Measurements from ENCODE around the gene NUDT4. TPM values are rescaled to one million over a fixed set of nuclear protein-coding genes. Genes with fewer than 3 reads are reported as not detected.

NUDT4 gene
- total RNA-seq, 2 experiments from 2014 or later: 56.3 to 61.0 TPM

GRCh38 chr12:93352321-93352720 is 25.4 kb upstream of the NUDT4 start:
- POLR2A ChIA-PET: no interaction called here
- Mint-ChIP-seq H3K4me3 (no peak overlapping the region), H3K27me3 (ENCODE audit: low read depth) (peaks cover 5% of the 10 kb centered on the region), H3K4me1 (ENCODE audit: low read depth) (no peaks in the 10 kb centered on the region), H3K27ac (no peak overlapping the region), H3K36me3 (ENCODE audit: low read depth) (no peaks in the 10 kb centered on the region), H3K9me3 (ENCODE audit: insufficient read depth) (no peaks in the 10 kb centered on the region)
- no peak for DNase-seq
- no peak for ATAC-seq
- CTCF ChIA-PET: no interaction called here

GRCh38 chr12:93356214-93356613 is 21.5 kb upstream of the NUDT4 start:
- no peaks in the 10 kb centered on the region for H3K36me3 Mint-ChIP-seq (ENCODE audit: low read depth)
- no peak overlapping the region for H3K27ac Mint-ChIP-seq
- no peak overlapping the region for H3K4me3 Mint-ChIP-seq
- DNase-seq: no peak
- no peak for ATAC-seq
- ChIA-PET POLR2A (no interaction called here), CTCF (no interaction called here)
- H3K27me3 Mint-ChIP-seq (ENCODE audit: low read depth): peaks cover 5% of the 10 kb centered on the region
- H3K4me1 Mint-ChIP-seq (ENCODE audit: low read depth): no peaks in the 10 kb centered on the region
- no peaks in the 10 kb centered on the region for H3K9me3 Mint-ChIP-seq (ENCODE audit: insufficient read depth)

GRCh38 chr12:93358058-93358457 is 19.7 kb upstream of the NUDT4 start:
- ChIA-PET CTCF (interaction anchor here (1.1 to 1.2 kb wide), 2 partner anchors 371 kb away, joined by 3 to 4 read pairs; no protein-coding TSS in a partner anchor), POLR2A (no interaction called here)
- Mint-ChIP-seq H3K36me3 (ENCODE audit: low read depth) (no peaks in the 10 kb centered on the region), H3K27ac (no peak overlapping the region), H3K4me3 (no peak overlapping the region), H3K4me1 (ENCODE audit: low read depth) (peaks cover 13% of the 10 kb centered on the region), H3K9me3 (ENCODE audit: insufficient read depth) (no peaks in the 10 kb centered on the region), H3K27me3 (ENCODE audit: low read depth) (no peaks in the 10 kb centered on the region)
- no peak for DNase-seq
- no peak for ATAC-seq

GRCh38 chr12:93358821-93359220 is 18.9 kb upstream of the NUDT4 start:
- Mint-ChIP-seq H3K4me3 (no peak overlapping the region), H3K27me3 (ENCODE audit: low read depth) (no peaks in the 10 kb centered on the region), H3K36me3 (ENCODE audit: low read depth) (no peaks in the 10 kb centered on the region), H3K4me1 (ENCODE audit: low read depth) (peaks cover 20% of the 10 kb centered on the region), H3K27ac (no peak overlapping the region), H3K9me3 (ENCODE audit: insufficient read depth) (no peaks in the 10 kb centered on the region)
- no peak for ATAC-seq
- ChIA-PET CTCF (interaction anchor here (1.2 kb wide), 1 partner anchor 371 kb away, joined by 3 read pairs; no protein-coding TSS in a partner anchor), POLR2A (no interaction called here)
- DNase-seq: no peak

- Mint-ChIP-seq H3K27me3 (ENCODE audit: low read depth) (no peaks in the 10 kb centered on the region), H3K27ac (no peak overlapping the region), H3K36me3 (ENCODE audit: low read depth) (no peaks in the 10 kb centered on the region), H3K9me3 (ENCODE audit: insufficient read depth) (no peaks in the 10 kb centered on the region), H3K4me1 (ENCODE audit: low read depth) (peaks cover 31% of the 10 kb centered on the region), H3K4me3 (no peak overlapping the region)
- DNase-seq (no peak), ATAC-seq (no peak)
- ChIA-PET POLR2A (no interaction called here), CTCF (no interaction called here)
Measured at GRCh38 chr12:93360688-93361087, 17.0 kb upstream of the NUDT4 start.

GRCh38 chr12:93361151-93361919 is 16.4 kb upstream of the NUDT4 start:
- Mint-ChIP-seq H3K27me3 (ENCODE audit: low read depth) (no peaks in the 10 kb centered on the region), H3K36me3 (ENCODE audit: low read depth) (no peaks in the 10 kb centered on the region), H3K4me3 (no peak overlapping the region), H3K9me3 (ENCODE audit: insufficient read depth) (no peaks in the 10 kb centered on the region), H3K27ac (no peak overlapping the region), H3K4me1 (ENCODE audit: low read depth) (peaks cover 35% of the 10 kb centered on the region)
- ATAC-seq: no peak
- ChIA-PET CTCF (interaction anchor here (0.9 kb wide), 1 partner anchor 36 kb away, joined by 5 read pairs; no protein-coding TSS in a partner anchor), POLR2A (no interaction called here)
- DNase-seq: no peak

- peak; percentile 63 for DNase-seq
Measured at GRCh38 chr12:93363841-93364297, 13.9 kb upstream of the NUDT4 start.

GRCh38 chr12:93365616-93366405 is 11.9 kb upstream of the NUDT4 start:
- H3K4me3 Mint-ChIP-seq: no peak overlapping the region
- no peaks in the 10 kb centered on the region for H3K9me3 Mint-ChIP-seq (ENCODE audit: insufficient read depth)
- H3K36me3 Mint-ChIP-seq (ENCODE audit: low read depth): no peaks in the 10 kb centered on the region
- DNase-seq (no peak), ATAC-seq (no peak)
- H3K4me1 Mint-ChIP-seq (ENCODE audit: low read depth): peaks cover 35% of the 10 kb centered on the region
- H3K27me3 Mint-ChIP-seq (ENCODE audit: low read depth): no peaks in the 10 kb centered on the region
- CTCF ChIA-PET: interaction anchor here (1.2 to 2.8 kb wide), 2 partner anchors 15 to 367 kb away, joined by 3 to 9 read pairs; no protein-coding TSS in a partner anchor
- POLR2A ChIA-PET: no interaction called here
- no peak overlapping the region for H3K27ac Mint-ChIP-seq

More at GRCh38 chr12:93363841-93364297, 13.9 kb upstream of the NUDT4 start:
- H3K36me3 Mint-ChIP-seq (ENCODE audit: low read depth): no peaks in the 10 kb centered on the region
- no peaks in the 10 kb centered on the region for H3K9me3 Mint-ChIP-seq (ENCODE audit: insufficient read depth)
- H3K4me1 Mint-ChIP-seq (ENCODE audit: low read depth): peaks cover 35% of the 10 kb centered on the region
- peak; percentile 92 for ATAC-seq
- POLR2A ChIA-PET: interaction anchor here (1.3 to 1.7 kb wide), 2 partner anchors 13 to 15 kb away, joined by 6 to 7 read pairs; partner anchors contain the start of gene NUDT4
- CTCF ChIA-PET: interaction anchor here (0.6 to 2.8 kb wide), 7 partner anchors 10 to 377 kb away, joined by 3 to 9 read pairs (median 5); no protein-coding TSS in a partner anchor
- H3K27me3 Mint-ChIP-seq (ENCODE audit: low read depth): no peaks in the 10 kb centered on the region
- peak overlapping the region; percentile 89 for H3K27ac Mint-ChIP-seq
- peak overlapping the region; percentile 66 for H3K4me3 Mint-ChIP-seq

GRCh38 chr12:93366422-93366821 is 11.3 kb upstream of the NUDT4 start:
- H3K4me3 Mint-ChIP-seq: no peak overlapping the region
- ChIA-PET CTCF (interaction anchor here (1.2 kb wide), 1 partner anchor 368 kb away, joined by 3 read pairs; no protein-coding TSS in a partner anchor), POLR2A (no interaction called here)

GRCh38 chr12:93368766-93369165 is 9.0 kb upstream of the NUDT4 start:
- DNase-seq: no peak
- Mint-ChIP-seq H3K4me1 (ENCODE audit: low read depth) (peaks cover 15% of the 10 kb centered on the region), H3K4me3 (no peak overlapping the region)

More at GRCh38 chr12:93366422-93366821, 11.3 kb upstream of the NUDT4 start:
- Mint-ChIP-seq H3K4me1 (ENCODE audit: low read depth) (peaks cover 35% of the 10 kb centered on the region), H3K27me3 (ENCODE audit: low read depth) (no peaks in the 10 kb centered on the region), H3K27ac (no peak overlapping the region), H3K36me3 (ENCODE audit: low read depth) (no peaks in the 10 kb centered on the region), H3K9me3 (ENCODE audit: insufficient read depth) (no peaks in the 10 kb centered on the region)
- ATAC-seq (no peak), DNase-seq (no peak)

GRCh38 chr12:93369505-93369904 is 8.2 kb upstream of the NUDT4 start:
- POLR2A ChIA-PET: no interaction called here
- H3K9me3 Mint-ChIP-seq (ENCODE audit: insufficient read depth): no peaks in the 10 kb centered on the region
- CTCF ChIA-PET: interaction anchor here (1.0 kb wide), 1 partner anchor 125 kb away, joined by 3 read pairs; no protein-coding TSS in a partner anchor

More at GRCh38 chr12:93368766-93369165, 9.0 kb upstream of the NUDT4 start:
- POLR2A ChIA-PET: no interaction called here
- no peaks in the 10 kb centered on the region for H3K9me3 Mint-ChIP-seq (ENCODE audit: insufficient read depth)
- CTCF ChIA-PET: no interaction called here
- H3K27me3 Mint-ChIP-seq (ENCODE audit: low read depth): no peaks in the 10 kb centered on the region
- ATAC-seq: no peak
- no peak overlapping the region for H3K27ac Mint-ChIP-seq
- H3K36me3 Mint-ChIP-seq (ENCODE audit: low read depth): no peaks in the 10 kb centered on the region

GRCh38 chr12:93370947-93371346 is 6.8 kb upstream of the NUDT4 start:
- CTCF ChIA-PET: no interaction called here
- no peak overlapping the region for H3K27ac Mint-ChIP-seq

More at GRCh38 chr12:93369505-93369904, 8.2 kb upstream of the NUDT4 start:
- H3K4me3 Mint-ChIP-seq: no peak overlapping the region
- no peak overlapping the region for H3K27ac Mint-ChIP-seq
- ATAC-seq (no peak), DNase-seq (no peak)
- no peaks in the 10 kb centered on the region for H3K27me3 Mint-ChIP-seq (ENCODE audit: low read depth)
- no peaks in the 10 kb centered on the region for H3K36me3 Mint-ChIP-seq (ENCODE audit: low read depth)
- peaks cover 13% of the 10 kb centered on the region for H3K4me1 Mint-ChIP-seq (ENCODE audit: low read depth)

More at GRCh38 chr12:93370947-93371346, 6.8 kb upstream of the NUDT4 start:
- no peaks in the 10 kb centered on the region for H3K9me3 Mint-ChIP-seq (ENCODE audit: insufficient read depth)
- no peak for ATAC-seq
- no peak overlapping the region for H3K4me3 Mint-ChIP-seq
- peaks cover 7% of the 10 kb centered on the region for H3K4me1 Mint-ChIP-seq (ENCODE audit: low read depth)
- DNase-seq: no peak
- no peaks in the 10 kb centered on the region for H3K27me3 Mint-ChIP-seq (ENCODE audit: low read depth)
- no peaks in the 10 kb centered on the region for H3K36me3 Mint-ChIP-seq (ENCODE audit: low read depth)
- POLR2A ChIA-PET: no interaction called here

All from activated CD8-positive, alpha-beta T cell treated with anti-CD3 and anti-CD28 coated beads, Interleukin-2, amount 10 ng/mL, durations not matched to agents 7 days and 5 days (primary cell).